ENCODE measurements around the gene CARS2.

DNA sequence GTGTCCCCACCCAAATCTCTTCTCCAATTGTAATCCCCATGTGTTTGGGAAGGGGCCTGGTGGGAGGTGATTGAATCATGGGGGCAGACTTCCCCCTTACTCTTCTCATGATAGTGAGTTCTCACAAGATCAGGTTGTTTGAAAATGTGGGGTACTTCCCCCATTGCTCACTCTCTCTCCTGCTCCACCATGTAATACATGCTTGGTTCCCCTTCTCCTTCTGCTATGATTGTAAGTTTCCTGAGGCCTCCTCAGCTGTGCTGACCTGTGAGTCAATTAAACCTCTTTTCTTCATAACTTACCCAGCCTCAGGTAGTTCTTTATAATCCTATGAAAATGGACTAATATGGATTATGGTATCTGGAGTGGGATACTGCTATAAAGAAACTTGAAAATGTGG is 31.6 kb upstream of the CARS2 start:
- TF ChIP-seq POLR2AphosphoS5 (IDR thresholded peaks at IDR 0.05; ENCODE audit: low read depth) = no peak
- TF ChIP-seq CTCF (conservative IDR thresholded peaks at IDR 0.05; ENCODE audit: low read depth in 2 of 2) = no peak
- no peak for TF ChIP-seq CREB1 (CRISPR knock-in tag; IDR thresholded peaks at IDR 0.05; ENCODE audit: low read depth)
- TF ChIP-seq ETS1 (IDR thresholded peaks at IDR 0.05) = no peak
- no peak for TF ChIP-seq EZH2 (IDR thresholded peaks at IDR 0.05; ENCODE audit: low read depth, unreplicated experiment)

All from GM23338 (cell line).